HG03378 (cell line): Measurements from ENCODE around the gene TRMT1L.
A peak's percentile ranks its signal among the peaks of the same experiment; 100 is the strongest.
"Not testable (repeated sequence)": the region's sequence is repeated elsewhere in the genome, so short reads cannot be mapped to it uniquely, and the experiment has no call there.

Experiments
- ATAC-seq: cut with Tn5 transposase; IDR thresholded peaks from one replicate; pipeline ENCODE4 v1.9.1; 2021; ENCODE audit warnings: mild to moderate bottlenecking, moderate library complexity; ENCODE audit not compliant: unreplicated experiment

TRMT1L gene

DNA sequence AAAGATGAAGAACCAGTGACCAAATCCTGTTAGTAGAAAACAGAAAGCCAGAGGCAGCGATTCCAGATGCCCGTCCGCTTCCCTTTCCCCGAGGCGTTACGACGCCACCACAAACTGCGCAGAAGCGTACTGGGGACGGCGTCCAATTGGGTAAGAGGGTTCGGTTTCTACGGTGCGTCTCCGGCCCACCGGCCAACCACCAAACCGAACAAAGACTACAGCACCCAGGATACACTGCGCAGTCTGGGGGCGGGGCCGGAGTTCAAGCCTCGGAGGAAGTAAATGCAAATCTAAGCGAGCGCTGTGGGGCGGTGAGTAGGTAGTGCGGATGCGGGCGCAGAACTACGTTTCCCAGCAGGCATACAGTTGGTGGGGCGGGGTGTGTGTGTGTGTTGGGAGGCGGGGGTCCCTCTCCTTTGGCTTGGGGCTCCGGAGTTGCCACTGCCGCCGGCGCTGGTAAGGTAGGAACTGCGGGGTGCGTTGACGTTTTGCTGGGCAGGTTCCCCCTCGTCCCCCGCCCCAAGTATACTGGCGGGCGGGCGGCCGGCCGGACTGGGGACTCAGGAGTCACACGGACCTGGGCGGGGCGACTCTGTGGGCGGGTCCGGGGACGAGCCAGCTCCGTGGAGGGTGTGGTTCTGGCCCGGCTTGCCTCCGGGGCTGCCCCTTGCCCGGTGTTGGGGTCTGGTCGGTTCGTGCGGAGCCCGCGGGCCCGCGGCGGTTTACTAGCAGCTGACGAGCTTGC is at the start of gene TRMT1L, which contains the start of gene SWT1:
Gene TRMT1L (minus strand): TSS at position 100 of the 745 bp plus-strand sequence. CDS start 241 bp downstream, outside the sequence.
Gene SWT1 (plus strand): TSS at position 314 of the 745 bp plus-strand sequence. CDS start 3,675 bp downstream, outside the sequence.
- peak; percentile 94 for ATAC-seq

GRCh38 chr1:185200889-185201288 is 44.1 kb upstream of the TRMT1L start:
- ATAC-seq, result no peak

DNA sequence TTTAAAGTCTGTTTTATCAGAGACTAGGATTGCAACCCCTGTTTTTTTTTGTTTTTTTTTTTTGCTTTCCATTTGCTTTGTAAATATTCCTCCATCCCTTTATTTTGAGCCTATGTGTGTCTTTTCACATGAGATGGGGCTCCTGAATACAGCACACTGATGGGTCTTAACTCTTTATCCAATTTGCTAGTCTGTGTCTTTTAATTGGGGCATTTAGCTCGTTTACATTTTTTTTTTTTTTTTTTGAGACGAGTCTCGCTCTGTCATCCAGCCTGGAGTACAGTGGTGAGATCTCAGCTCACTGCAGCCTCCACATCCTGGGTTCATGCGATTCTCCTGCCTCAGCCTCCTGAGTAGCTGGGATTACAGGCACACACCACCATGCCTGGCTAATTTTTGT is 42.0 kb upstream of the TRMT1L start:
- ATAC-seq, result not testable (repeated sequence)

DNA sequence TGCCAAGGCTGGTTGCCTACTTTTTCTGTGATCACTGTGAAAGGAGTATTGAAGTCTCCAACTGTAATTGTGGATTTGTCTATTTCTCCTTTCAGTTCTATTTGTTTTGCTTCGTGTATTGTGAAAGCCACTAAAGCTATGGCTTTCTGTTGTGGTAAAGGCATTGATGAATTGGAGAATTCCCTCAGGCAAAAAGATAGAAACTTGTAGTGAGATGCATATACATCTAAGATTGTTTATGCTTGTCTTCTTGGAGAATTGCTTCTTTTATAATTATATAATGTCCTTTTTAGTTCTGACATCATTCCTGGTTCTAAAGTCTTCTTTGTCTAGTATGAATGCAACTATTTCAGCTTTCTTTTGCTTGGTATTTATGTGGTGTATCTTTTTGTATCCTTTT is 37.0 kb upstream of the TRMT1L start:
- ATAC-seq, result no peak

- ATAC-seq, result peak; percentile 91
Measured at GRCh38 chr1:185170291-185170848, 13.6 kb upstream of the TRMT1L start.

- ATAC-seq, result no peak
Measured at GRCh38 chr1:185166106-185166505, 9.4 kb upstream of the TRMT1L start.

- no peak for ATAC-seq
Measured at GRCh38 chr1:185162491-185162890, 5.7 kb upstream of the TRMT1L start.

DNA sequence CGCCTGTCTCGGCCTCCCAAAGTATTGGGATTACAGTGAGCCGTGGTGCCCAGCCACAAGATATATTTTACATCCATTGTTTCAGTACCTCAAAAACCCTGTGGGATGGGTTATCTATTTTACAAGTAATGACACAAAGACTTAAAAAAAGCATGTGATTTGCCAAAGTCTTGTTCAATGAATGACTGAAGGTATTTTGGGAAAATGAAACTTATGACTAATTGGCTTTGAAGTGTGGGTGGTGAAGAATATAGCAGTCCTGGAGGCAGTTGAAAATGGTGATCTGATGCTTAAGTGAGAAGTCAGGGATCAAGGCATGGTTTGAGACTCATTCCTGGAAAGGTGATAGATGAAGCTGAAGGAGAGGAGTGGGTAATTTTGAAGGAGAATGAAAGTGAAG is 3.2 kb upstream of the TRMT1L start:
- no peak for ATAC-seq

GRCh38 chr1:185158800-185159199 is 2.0 kb upstream of the TRMT1L start:
- no peak for ATAC-seq

- no peak for ATAC-seq
Measured at GRCh38 chr1:185157599-185158412, 1.1 kb upstream of the TRMT1L start.

- peak; percentile 17 for ATAC-seq
Measured at GRCh38 chr1:185156288-185156853, 382 bp downstream of the TRMT1L start.

DNA sequence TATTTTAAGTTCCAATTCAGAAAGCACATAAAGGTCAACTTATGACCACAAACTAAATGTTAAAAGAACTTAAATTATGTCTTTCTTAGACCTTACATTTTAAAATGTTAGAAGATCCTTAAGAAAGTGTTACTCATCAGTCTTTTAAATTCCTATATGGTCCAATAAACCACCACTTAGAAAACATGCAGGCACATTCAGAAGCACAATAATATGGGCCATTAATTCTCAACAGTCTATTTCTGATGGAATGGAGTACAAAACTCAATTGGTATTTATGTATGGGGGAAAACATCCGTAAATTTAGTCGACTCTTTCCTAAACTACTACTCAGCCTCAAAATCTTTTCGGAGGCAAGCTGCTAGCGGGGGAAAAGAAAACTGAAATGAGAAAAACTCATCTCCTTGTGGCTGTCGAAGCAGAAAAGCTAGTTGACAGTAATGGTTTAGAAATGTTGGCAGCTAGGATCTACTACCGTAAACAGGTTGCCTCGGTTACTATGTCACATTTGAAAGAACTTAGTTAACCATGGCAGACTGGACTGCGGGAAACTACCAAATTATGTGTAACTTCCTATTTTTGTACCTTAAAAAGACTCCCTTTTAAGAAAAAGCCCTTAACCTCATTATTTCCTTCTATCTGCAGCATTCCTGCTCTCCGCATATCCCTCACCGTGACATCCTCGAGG is 1.0 kb downstream of the TRMT1L start:
- ATAC-seq, result no peak

GRCh38 chr1:185154912-185155513 is 1.7 kb downstream of the TRMT1L start:
- no peak for ATAC-seq

DNA sequence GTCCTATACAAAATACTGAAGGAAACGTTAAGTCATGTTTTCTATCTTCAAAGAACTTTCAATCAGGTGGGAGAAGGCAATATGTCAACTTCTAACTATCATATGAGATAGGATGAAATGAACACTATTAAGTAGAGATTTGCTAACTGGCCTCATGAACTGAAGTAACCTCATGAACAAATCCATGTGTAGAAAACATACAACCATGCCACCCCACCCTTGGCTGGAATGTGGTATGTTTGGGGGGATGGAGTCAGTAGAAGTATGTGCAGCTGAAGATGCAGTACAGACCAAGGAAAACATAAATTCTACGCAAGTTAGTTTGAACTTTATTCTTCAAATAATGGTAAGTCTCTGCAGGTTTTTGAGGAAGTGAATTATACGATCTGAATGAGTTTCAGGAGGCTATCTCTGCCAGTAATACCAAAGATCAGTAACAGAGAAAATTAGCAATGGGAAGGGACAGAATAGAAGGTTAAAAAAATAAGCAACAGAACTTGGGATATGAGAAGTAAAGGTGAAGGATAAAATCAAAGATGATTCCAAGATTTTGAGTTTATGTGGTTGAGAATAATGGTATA is 4.5 kb downstream of the TRMT1L start:
- ATAC-seq, result no peak

DNA sequence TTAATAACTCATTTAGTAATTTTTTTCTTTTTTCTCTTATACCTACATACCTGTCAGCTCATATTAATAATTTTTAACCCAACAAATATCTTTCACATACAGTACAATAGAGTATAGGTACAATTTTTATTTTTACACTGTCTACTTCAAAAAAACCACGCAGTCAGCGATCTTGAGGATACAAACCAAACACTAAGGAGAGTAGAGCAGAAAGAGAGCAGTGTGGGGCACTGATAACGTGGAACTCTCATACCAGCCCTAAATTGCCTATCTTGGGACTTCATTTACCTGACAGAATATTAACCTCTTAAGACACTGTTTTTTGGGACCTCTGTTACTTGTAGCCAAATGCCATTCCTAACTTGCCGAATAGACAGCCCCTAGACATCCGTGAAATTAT is 5.5 kb downstream of the TRMT1L start:
- ATAC-seq, result no peak

GRCh38 chr1:185144233-185144632 is 12.5 kb downstream of the TRMT1L start:
- ATAC-seq, result no peak

DNA sequence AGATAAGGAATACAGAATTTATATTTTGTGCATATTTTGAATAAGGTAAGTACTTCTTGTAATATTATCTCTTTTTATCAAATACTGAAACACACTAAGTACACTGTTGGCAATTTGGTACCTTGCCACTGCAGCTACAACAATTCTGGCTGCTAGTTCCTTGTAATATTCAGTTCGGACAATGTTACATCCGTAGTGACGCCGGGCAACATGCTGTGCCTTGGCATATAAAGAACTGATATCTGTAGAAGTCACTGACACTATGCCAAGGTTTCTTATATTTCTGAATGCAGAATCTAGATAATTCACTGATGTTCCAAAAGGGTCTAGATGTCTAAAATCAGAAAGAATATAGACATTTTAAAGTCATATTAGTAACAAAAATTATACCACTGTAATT is 17.5 kb downstream of the TRMT1L start:
- no peak for ATAC-seq

DNA sequence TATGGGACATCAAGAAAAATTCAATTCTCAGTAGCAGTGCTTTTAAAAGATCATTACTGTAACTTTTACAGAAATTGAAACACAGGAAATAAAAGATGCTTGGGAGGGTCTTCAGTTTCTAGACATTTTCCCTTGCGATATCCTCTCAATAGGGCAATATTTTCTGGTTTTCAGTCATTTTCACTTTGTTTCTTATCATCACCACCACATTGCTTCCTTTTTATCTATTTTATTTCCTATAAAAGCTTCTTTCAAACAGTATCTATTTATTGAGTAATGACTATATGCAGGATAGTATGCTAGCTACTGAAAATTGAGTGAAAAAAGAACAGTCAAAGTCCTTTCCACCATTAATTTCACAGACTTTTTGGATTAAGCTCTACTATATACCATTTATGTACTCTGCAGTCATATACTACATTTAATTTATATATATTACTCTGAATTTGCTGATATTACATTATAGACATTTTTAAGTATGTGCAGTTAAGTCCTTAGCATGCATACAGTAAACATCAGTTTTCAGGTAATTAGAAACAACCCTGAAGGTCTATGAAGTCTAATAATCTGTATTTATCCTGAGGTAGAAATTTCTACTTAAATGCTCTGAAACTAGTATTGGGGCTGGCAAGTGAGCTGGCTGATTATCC is 18.7 kb downstream of the TRMT1L start:
- no peak for ATAC-seq

- ATAC-seq, result no peak
Measured at GRCh38 chr1:185132534-185132933, 24.2 kb downstream of the TRMT1L start.
